HG02870 (cell line): Measurements from ENCODE around the gene LGR6.

ENCODE experiments used
- ATAC-seq: cut with Tn5 transposase; IDR thresholded peaks from one replicate; pipeline ENCODE4 v1.9.1; 2021; ENCODE audit warnings: mild to moderate bottlenecking, moderate library complexity; ENCODE audit not compliant: unreplicated experiment

The LGR6 gene

DNA sequence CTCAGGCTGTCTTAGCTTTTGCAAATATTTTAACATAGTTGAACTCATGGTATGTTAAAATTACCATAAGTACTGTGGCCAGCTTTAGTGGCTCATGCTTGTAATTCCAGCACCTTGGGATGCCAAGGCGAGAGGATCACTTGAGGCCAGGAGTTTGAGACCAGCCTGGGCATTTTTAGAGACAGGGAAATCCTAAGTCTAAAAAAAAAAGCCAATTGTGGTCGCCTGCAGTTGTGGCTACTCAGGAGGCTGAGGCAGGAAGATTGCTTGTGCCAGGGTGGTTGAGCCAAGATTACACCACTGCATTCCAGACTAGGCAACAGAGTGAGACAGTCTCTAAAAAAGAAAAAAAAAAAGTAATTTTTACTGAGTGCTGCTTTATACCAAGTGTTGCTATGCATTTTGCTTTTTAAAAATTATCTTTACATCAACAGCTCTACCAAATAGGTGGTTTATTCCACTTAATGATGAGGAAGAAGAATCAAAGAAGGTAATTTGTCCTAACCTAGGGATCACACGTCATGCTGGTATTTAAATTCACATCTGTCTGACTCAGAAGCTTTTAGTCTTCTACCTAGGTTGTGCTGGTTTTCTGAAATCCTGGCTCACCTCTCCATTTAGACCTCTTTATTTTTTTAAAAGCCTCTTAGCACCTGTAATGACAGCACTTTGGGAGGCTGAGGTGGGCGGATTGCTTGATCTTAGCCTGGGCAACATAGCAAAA, 171.7 kb downstream of the LGR6 start:
- no peak for ATAC-seq

DNA sequence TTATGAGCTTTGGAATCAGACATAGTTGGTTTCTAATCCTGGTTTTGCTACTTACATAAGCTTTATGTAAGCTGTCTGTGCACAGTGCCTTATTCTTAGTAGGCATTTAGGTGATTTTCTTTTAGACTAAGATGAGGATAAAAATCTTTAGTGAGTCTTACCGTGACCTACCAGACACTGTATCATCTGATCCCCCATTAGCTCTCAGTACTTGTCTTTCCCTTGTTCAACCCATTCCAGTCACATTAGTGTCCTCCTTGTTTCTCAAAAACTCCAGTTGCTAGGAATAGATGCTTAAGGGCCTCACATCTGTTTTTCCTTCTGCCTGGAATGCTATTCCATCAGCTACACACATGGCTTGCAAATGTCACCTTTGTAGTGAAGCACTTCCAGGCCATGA, 173.7 kb downstream of the LGR6 start:
- ATAC-seq: no peak
